Stimulated activated CD8-positive, alpha-beta memory T cell treated with anti-CD3 and anti-CD28 coated beads, Interleukin-7, amount 100 ng/mL, for 1 hour (primary cell): Measurements from ENCODE around the gene DIP2C.
A peak's percentile ranks its signal among the peaks of the same experiment; 100 is the strongest.
"Not testable (repeated sequence)": the region's sequence is repeated elsewhere in the genome, so short reads cannot be mapped to it uniquely, and the experiment has no call there.

ENCODE experiments used
- DNase-seq, 2 donors: peaks; one replicate each; pipeline ENCODE4 v3.0.0-alpha.2; 2020; ENCODE audit warnings: low read depth in 2 of 2

Gene DIP2C

DNA sequence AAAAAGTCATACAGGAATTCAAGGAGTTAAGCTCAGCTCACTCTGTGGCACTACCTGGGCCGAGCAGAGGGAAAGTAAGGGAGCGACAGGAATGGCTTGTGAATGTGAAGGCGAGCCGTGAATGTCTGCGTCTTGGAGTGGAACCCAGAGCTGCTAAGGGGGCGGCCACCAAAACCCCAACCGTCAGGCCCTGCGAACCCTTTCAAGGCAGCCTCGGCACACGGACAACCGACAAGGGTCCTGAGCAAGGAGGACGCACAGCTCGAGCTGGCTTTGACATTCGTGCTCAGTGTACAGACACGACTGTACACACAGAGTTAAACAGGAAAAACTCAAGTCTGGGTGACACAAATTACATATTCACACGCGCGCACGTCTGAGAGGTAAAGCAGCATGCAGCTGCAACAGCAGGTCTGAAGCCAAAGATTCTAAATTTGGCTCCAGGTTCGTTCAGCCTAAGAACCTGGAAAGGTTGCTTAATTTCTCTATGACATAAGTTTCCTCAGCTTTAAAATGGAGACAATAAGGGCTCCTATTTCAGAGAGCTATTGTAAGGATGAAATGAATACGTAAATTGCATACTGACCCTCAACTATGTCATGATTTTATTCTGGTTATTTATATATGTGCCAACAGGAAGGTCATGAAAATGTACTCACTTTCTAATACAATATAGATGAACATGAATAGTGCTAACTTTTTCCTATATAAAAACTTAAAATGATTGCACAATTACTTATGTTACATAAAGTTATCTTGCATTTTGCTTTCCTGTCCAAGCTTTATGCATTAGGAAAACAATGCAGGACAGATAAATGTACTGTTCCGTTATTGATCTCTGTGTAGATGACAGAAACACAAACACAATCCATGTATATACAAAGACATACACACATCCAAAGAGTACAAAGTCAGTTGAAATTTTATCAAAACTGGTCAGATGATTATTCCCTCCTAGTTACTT is 361.3 kb downstream of the DIP2C start:
- DNase-seq: no peak

GRCh38 chr10:326894-327635 is 362.4 kb downstream of the DIP2C start:
- DNase-seq: no peak

DNA sequence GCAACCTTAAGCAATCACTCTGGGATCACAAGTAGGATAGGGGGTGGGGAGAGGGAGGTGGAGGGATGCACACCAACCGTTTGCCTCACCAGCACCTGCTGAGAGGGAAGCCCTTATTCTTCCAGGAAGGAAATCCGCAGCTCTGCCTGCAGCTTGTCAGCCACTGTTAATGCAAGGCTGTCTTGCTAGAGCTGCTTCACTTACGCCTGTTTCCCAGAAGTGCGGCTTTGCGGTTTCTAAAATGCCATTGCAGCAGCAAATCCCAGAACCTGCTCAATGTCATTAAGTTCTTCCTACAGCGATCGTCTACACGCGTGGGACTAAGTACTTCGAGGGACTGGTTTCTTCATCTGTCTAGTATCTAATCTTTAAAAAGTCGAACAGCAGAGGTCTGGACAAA is 363.1 kb downstream of the DIP2C start:
- no peak for DNase-seq

GRCh38 chr10:325282-325681 is 364.2 kb downstream of the DIP2C start:
- no peak for DNase-seq

- DNase-seq: no peak
These were observed 364.9 kb downstream of the DIP2C start for GRCh38 chr10:324593-324992.

GRCh38 chr10:323651-324293 is 365.7 kb downstream of the DIP2C start:
- peak in 1 of 2 donors; percentile 14 for DNase-seq

GRCh38 chr10:323046-323445 is 366.4 kb downstream of the DIP2C start:
- not testable (repeated sequence) for DNase-seq

DNA sequence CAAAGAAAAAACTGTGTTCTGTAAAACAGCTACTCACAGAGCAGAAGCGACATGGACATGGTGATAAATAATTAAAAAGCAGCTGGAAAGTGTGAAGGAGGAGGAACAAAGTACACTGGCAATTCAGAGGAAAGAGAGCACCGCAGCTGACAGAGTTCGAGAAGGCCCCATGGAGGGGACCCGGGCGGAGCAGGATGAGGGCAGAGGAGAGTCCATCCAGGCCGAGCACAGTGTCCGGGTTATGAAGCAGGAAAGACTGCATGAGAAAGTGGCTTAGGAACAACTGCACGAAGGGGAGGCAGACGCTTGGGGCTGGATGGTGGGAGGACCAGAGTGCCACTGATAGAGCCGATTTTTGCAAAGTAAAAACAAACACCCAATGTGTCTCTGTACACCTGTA is 368.7 kb downstream of the DIP2C start:
- no peak for DNase-seq

- DNase-seq: no peak
These were observed 371.5 kb downstream of the DIP2C start for GRCh38 chr10:317926-318325.

DNA sequence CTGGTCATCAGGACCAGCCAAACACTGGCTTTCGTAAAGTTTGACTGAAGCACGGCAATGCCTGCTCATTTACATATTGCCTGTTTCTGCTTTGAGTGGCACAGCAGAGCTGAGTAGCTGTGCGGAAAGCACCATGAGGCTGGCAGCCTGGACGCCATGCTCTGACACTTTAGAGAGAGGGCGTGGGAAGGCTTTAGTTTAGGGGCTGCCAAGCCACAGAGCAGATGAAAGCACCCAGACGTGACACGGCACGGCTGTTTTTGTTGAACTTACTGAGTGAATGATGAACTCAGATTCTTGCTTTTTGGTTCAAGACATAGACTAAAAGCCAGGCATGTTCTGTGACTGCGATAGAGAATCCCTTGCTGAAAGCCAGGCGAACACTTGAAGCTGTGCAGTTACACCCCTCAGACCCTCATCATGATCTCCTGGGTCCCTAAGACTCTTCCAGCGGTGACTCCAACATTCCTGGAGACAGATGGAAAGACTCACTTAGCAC is 372.1 kb downstream of the DIP2C start:
- DNase-seq: no peak

- DNase-seq: no peak
These were observed 373.1 kb downstream of the DIP2C start for GRCh38 chr10:316390-316789.

GRCh38 chr10:314871-315270 is 374.6 kb downstream of the DIP2C start:
- DNase-seq: no peak

DNA sequence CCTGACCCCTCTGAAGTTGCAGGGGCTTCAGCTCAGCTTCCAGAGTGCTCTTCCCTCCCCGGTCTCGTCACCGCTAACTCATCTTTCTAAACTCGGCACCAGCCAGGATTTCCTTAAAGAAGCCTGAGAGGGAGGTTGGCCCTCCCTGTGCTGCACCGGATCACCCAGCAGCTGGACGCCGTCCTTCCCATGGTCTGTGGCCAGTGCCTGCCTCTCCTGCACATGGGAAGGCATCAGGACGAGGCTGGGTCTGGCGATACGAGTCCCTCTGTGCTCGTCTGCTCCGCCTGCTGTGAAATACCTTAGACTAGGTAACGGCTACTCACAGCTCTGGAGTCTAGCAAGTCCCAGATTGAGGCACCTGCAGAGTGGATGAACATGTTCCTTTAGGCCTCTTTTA is 375.1 kb downstream of the DIP2C start:
- no peak for DNase-seq

DNA sequence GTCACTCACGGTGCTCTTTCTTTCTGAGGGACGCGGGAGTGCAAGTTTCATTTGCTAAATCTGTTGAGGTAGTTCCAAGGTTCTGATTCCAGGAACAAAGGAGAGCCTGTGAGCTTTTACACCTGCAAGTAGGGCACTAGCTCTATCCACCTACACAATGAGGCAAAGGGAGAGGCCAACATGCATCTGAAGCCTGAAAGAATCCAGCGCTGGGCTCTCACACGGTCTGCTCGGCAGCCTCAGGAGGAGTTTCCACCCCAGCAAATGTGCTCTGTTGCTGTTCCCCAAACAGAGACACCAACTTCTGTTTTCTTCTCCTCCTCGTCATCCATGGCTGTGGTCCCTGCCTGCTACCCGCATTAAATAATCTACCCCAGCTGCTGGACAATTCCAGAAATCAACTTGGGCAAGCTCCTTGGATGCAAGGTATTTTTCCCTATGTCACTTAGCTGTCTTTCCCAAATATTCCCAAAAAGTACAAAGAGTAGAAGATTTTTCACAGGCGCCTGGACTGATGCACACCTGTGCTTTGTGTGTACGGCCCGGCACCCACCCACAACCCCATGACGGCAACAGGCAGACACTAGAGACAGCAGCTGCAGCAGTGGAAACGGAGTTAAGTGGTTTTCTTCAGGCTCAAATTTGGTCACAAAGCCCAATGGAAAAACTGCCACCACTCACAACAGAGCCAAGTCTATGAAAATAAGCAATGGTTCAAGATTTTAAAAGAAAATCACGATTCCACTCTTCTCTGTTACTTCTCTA is 377.4 kb downstream of the DIP2C start:
- DNase-seq: no peak

DNA sequence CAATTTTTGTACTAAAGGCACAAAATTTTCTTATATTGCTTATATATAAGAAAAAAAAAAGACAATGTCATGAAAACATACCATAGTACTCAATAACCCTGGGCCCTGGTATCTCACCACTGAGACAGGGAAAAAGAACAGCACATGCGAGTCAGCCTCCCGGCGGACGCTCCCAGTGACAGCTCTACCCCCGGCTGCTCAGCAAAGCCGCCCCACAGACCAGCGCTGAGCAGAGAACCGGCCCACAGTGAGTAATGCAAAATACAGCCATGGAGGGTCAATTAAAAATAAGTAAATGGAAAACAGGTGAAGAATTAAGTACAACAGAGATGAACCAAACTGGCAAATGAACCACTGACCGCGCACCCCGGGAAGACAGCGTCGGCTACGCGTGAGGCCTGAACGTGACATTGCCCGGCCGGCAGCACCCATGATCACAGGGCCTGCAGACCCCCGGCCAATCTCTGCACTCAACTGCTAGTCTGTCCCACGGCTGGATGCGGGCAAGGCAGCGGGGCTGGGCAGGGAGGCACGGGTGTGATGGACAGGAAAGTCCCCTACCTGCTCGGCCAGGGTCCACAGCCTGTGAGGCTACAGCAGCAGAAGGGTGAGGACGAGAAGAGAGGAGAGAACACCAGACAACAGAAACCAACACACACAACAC is 378.4 kb downstream of the DIP2C start:
- no peak for DNase-seq

- DNase-seq: no peak
These were observed 379.1 kb downstream of the DIP2C start for GRCh38 chr10:310371-310770.

DNA sequence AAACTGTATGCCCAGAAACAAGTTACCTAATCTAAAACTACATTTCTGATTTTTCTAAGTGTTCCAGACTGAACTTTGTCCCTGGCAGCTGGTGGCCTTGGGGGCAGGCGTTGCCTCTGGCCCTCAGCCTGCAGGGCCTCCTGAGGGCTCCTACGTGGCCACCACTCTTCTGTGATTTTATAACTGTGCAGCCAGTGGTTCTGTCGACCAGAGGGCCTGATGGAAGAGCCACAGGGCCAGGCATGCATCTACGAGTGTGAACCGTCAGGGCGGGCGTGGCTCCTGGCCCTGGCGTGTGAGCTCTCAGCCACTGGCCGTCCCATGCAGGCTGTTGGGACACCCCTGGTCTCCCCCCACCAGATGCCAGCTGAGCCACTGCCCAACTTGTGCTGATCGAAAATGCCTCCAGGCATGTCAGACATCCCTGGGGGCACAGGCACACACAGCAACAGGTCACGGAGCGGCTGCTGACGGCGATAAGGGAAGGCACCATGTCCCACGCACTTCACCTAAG is 380.8 kb downstream of the DIP2C start:
- no peak for DNase-seq

DNA sequence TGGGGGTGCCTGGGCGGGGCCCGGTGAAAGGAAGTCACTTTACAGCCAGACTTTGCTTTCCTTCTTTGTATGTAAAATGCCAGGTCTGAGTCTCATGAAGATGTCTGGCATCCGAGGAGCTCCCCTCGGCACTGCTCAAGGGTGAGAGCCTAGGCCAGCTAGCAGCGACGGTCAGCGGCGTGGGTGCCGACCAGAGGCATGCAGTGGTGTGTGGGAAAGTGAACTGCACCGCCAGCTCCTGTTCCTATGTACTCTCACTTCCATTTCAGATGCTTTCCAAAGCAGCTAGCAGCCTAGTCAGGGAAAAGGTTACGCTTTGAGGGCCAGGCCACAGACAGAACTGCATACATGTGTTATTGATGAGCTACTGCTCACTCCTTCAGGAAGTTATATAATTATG is 381.4 kb downstream of the DIP2C start:
- no peak for DNase-seq

GRCh38 chr10:307659-308058 is 381.8 kb downstream of the DIP2C start:
- DNase-seq: no peak

DNA sequence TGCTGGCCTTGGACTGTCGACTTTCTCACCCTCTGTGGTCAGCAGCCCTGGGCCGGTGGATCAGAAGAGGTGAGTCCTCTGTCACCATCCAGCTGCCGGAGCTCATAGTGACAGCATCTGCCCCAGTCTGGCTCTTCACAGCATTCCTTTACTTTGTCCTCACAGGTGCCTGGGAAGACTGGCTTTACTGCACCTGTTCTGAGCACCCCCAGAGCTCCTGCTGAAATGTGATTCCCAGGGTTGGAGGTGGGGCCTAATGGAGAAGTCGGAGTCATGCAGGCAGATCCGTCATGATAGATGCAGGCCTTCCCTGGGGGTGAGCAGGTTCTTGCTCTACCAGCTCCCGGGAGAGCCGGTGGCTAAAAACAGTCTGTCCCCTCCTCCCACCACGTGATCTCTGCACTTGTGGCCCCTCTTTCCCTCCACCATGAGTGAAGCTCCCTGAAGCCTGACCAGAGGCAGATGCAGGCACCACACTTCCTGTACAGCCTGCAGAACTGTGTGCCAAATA is 382.7 kb downstream of the DIP2C start:
- no peak for DNase-seq
